C4-2B (cell line): Measurements from ENCODE around the gene POGK.

Source experiments
- H3K27ac ChIP-seq: fragments of 450-650 bp; 2 replicates; pipeline ENCODE4 v1.5.1; 2017
- ZFX ChIP-seq: fragments of 450-650 bp; IDR thresholded peaks from 2 replicates; pipeline ENCODE4 v1.6.1; 2017
- TF ChIP-seq, protein P1 (sequence below): fragments of 450-650 bp; conservative IDR thresholded peaks from 2 replicates; pipeline ENCODE4 v1.5.1; 2017; ENCODE audit warnings: mild to moderate bottlenecking

Gene POGK

DNA sequence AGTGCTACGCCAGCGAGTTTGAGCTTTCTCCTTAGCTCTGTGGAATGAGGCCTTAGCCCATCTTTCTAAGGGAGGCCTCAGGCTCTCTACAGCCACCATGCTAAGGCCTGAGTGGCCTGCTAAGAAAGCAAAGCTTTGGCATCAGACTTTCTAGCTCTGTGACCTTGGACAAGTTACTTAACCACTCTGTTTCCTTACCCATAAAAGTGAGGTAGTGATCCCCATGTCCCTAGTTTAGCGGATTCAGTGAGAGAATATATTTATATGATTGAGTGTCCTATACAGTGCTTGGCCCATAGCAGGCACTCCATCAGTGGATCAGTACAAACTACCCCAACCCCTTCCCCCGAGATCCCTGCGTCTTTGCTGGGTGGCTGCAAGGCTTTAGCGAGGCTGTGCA lies 4.0 kb downstream of the POGK start:
- H3K27ac ChIP-seq = no peak overlapping the region

DNA sequence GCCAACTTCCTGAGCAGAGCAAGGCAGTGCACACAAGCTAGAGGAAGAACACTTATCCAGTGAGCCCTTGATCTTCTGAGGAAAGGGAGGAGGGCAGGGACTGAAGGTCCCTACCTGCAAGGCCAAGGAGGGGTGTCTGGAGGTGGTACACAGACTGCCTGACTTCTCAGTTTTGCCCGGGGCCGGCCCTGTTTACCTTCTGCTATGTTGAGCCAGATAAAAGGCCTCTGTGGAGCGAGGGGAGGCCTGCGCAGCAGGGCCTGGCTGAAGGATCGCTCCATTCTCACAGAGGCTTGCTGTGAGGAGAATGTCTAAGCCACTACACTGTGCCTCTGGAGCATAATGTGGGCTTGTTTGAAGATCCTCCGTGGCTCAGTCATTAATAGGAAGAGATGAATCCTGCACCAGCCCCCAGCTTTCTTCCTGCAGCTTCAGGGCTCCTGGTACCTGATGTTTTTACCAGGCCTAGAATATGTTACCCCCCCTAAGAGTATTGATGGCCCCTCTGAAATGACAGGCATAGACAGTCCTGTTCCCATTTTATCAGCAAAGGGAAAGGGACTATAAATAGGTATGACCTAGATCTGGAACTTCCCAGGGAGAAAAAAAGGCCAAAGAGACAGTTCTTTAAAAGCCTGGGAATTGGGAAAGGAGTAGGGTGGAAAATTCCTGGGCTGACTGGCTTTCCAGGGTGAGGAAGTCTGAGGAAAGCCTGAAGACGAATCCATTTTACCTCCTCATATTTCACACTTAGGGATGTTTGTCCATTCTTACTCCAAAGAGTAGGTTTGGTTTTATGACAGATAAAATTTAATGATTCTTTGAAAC lies 4.7 kb downstream of the POGK start:
- no peak overlapping the region for H3K27ac ChIP-seq
- no peak for TF ChIP-seq ZFX
- TF ChIP-seq, protein P1, sequence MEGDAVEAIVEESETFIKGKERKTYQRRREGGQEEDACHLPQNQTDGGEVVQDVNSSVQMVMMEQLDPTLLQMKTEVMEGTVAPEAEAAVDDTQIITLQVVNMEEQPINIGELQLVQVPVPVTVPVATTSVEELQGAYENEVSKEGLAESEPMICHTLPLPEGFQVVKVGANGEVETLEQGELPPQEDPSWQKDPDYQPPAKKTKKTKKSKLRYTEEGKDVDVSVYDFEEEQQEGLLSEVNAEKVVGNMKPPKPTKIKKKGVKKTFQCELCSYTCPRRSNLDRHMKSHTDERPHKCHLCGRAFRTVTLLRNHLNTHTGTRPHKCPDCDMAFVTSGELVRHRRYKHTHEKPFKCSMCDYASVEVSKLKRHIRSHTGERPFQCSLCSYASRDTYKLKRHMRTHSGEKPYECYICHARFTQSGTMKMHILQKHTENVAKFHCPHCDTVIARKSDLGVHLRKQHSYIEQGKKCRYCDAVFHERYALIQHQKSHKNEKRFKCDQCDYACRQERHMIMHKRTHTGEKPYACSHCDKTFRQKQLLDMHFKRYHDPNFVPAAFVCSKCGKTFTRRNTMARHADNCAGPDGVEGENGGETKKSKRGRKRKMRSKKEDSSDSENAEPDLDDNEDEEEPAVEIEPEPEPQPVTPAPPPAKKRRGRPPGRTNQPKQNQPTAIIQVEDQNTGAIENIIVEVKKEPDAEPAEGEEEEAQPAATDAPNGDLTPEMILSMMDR = no peak

More for the DNA sequence above, 4.0 kb downstream of the POGK start:
- TF ChIP-seq, protein P1 = no peak
- TF ChIP-seq ZFX = no peak

DNA sequence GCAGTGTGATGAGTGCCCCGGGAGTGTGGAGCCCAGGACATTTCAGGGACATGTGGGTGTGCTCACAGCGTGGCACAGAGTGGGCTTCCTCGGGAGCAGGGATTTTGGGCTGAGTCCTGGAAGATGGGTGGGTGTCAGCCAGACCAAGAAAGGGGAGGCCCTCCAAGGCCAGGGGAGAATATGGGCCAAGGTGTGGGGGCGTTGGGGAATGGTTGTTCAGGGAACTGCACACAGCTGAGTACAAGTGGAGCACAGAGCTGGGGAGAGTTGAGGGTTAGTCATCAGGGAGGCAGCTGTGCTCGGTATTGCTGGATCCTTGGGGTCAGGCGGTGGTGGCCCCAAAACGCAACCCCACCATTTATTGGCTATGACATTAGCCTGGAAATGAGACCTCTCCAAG lies 5.5 kb downstream of the POGK start:
- H3K27ac ChIP-seq = no peak overlapping the region
- TF ChIP-seq, protein P1 = no peak
- no peak for TF ChIP-seq ZFX

DNA sequence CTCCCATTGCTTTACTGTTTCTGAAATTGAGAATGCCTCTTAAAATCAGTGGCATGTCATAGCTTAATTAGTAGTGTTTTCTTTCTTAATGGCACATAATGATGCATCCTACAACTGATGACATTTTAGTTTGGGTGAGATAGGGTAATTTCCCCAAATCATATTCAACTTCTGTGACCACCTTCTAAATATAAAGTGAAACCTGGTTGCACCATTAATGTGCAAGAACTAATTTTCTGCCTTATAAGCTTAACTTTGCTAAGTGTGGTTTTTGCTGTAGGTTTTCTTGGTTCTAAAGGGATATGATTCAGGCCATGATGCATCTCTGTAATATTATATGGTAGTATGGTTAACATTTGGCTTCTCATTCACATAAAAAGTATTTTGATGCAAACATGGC lies 8.9 kb downstream of the POGK start:
- no peak overlapping the region for H3K27ac ChIP-seq
- no peak for TF ChIP-seq ZFX
- TF ChIP-seq, protein P1 = no peak

DNA sequence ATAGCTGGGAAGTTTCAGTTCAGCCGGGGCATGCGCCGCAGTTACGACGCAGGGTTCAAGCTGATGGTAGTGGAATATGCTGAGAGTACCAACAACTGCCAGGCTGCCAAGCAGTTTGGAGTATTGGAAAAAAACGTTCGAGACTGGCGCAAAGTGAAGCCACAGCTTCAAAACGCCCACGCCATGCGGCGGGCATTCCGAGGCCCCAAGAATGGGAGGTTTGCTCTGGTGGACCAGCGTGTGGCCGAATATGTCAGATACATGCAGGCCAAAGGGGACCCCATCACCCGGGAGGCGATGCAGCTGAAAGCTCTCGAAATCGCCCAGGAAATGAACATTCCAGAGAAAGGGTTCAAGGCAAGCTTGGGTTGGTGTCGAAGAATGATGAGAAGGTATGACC lies 9.9 kb downstream of the POGK start:
- no peak for TF ChIP-seq ZFX
- TF ChIP-seq, protein P1 = no peak
- H3K27ac ChIP-seq = no peak overlapping the region

DNA sequence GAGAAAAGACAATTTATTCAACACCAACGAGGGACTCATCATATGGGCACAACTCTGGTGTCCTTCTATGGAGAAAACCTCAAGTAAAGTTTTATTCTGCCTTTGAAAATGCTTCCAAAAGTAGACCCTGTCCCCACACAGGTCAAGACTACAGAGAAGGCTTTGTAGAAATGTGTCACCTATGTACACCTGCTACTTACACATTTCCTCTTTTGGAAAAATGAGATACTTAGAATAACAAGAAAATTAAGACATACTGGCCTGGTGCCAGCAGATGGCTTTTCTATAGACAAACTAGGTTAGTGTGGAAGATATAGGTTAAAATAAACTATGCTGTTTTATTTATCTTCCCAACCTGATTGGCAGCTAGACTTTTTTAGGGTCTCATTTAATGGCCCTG lies 13.6 kb downstream of the POGK start:
- no peak overlapping the region for H3K27ac ChIP-seq
- TF ChIP-seq ZFX = no peak
- TF ChIP-seq, protein P1 = no peak

DNA sequence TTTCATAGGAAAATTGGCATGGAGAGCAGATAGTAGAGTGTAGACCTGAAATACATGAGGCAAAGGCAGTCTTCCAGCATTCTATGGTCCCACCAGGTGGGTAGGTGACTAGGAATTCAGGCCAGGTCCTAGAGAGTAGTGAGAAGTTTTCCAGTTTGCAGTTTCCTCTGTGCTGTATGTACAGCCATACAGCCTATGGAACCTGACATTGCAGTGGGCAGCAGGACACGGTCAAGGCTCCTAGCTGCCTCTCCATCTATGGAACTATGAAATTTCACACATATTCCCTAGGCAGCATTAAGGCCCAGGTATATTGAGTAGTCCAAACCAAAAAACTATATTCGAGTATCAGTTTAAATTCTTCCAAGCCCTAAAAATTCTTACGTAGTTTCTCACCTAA lies 16.3 kb downstream of the POGK start:
- TF ChIP-seq, protein P1 = no peak
- TF ChIP-seq ZFX = no peak
- no peak overlapping the region for H3K27ac ChIP-seq
